ENCODE results near the gene COMTD1.
A peak's percentile ranks its signal among the peaks of the same experiment; 100 is the strongest.

Gene COMTD1

DNA sequence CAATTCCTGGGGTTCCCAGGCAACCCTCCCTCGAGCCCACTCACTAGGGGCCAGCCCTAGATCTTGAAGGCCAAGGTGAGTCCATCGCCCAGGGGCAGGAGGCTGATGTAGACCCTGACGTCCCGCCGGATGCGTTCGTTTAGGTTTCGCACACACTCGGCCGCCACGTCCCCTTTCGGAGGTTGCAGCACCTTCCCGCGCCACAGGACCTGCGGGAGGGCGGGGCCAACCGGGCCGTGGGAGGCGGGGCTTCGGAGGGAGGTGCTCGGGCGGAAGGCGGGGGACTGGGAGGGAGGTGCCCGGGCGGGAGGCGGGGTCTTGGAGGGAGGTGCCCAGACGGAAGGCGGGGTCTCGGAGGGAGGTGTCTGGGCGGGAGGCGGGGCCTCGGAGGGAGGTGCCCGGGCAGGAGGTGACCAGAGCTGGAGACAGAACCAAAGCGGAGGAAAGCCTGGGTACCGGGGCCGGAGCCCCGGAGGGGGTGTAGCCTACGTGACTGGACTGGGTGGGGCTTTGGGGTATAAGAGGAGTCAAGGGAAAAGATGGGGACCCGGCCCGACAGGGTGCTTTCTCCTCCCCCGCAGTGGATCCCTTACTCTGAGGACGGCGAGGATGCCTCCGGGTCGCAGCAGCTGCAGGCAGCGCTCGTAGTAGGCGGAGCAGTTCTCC lies 1.6 kb downstream of the COMTD1 start (continued):
- TF ChIP-seq ZNF555 (tag by site-specific recombination; conservative IDR thresholded peaks at IDR 0.05) (no peak), ZIC2 (tag by site-specific recombination; IDR thresholded peaks at IDR 0.05) (peak; percentile 16; the same call in 1 of the 2 replicates), ZNF354C (tag by site-specific recombination; IDR thresholded peaks at IDR 0.05; ENCODE audit: borderline replicate concordance, low read depth) (no peak), ZNF658 (tag by site-specific recombination; IDR thresholded peaks at IDR 0.05) (no peak), ZNF404 (tag by site-specific recombination; IDR thresholded peaks at IDR 0.05) (no peak), ZNF211 (tag by site-specific recombination; IDR thresholded peaks at IDR 0.05; ENCODE audit: low read depth) (no peak), PRDM10 (tag by site-specific recombination; IDR thresholded peaks at IDR 0.05) (peak; percentile 83), ZNF433 (tag by site-specific recombination; IDR thresholded peaks at IDR 0.05; ENCODE audit: low read depth) (no peak), ZNF23 (tag by site-specific recombination; IDR thresholded peaks at IDR 0.05; ENCODE audit: borderline replicate concordance) (no peak), ZNF837 (tag by site-specific recombination; IDR thresholded peaks at IDR 0.05) (no peak), REST (tag by site-specific recombination; IDR thresholded peaks at IDR 0.05) (no peak), SCRT2 (tag by site-specific recombination; IDR thresholded peaks at IDR 0.05) (no peak), ZBTB1 (tag by site-specific recombination; IDR thresholded peaks at IDR 0.05) (no peak), OVOL3 (tag by site-specific recombination; IDR thresholded peaks at IDR 0.05) (no peak; the same call in 1 of the 2 replicates), KLF10 (tag by site-specific recombination; IDR thresholded peaks at IDR 0.05) (peak; percentile 56; the same call in 1 of the 2 replicates), ZNF280D (tag by site-specific recombination; IDR thresholded peaks at IDR 0.05) (no peak), ZNF266 (tag by site-specific recombination; IDR thresholded peaks at IDR 0.05; ENCODE audit: low read depth) (no peak), ZNF239 (tag by site-specific recombination; IDR thresholded peaks at IDR 0.05) (no peak), ZSCAN23 (tag by site-specific recombination; IDR thresholded peaks at IDR 0.05) (no peak), ZNF157 (tag by site-specific recombination; IDR thresholded peaks at IDR 0.05) (no peak), ZNF701 (tag by site-specific recombination; IDR thresholded peaks at IDR 0.05) (no peak), ELK4 (IDR thresholded peaks at IDR 0.05; ENCODE audit: borderline replicate concordance, low read depth, low read length) (no peak), ZSCAN16 (tag by site-specific recombination; IDR thresholded peaks at IDR 0.05) (no peak), ZXDB (tag by site-specific recombination; IDR thresholded peaks at IDR 0.05) (no peak), ZNF571 (tag by site-specific recombination; IDR thresholded peaks at IDR 0.05) (no peak), ZNF624 (tag by site-specific recombination; IDR thresholded peaks at IDR 0.05) (no peak)
- TF ChIP-seq, protein P1, sequence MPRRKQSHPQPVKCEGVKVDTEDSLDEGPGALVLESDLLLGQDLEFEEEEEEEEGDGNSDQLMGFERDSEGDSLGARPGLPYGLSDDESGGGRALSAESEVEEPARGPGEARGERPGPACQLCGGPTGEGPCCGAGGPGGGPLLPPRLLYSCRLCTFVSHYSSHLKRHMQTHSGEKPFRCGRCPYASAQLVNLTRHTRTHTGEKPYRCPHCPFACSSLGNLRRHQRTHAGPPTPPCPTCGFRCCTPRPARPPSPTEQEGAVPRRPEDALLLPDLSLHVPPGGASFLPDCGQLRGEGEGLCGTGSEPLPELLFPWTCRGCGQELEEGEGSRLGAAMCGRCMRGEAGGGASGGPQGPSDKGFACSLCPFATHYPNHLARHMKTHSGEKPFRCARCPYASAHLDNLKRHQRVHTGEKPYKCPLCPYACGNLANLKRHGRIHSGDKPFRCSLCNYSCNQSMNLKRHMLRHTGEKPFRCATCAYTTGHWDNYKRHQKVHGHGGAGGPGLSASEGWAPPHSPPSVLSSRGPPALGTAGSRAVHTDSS (tag by site-specific recombination; IDR thresholded peaks at IDR 0.05) = no peak

Data from HEK293 (cell line).